GM12878 (cell line): ENCODE data around the gene TCF12.

Experiments
- EP300 ChIP-seq, 2 experiments: fragments of 150-350 bp in 1 of 2; IDR thresholded peaks; 2 replicates each; pipeline ENCODE4 v1.6.1; 2011 to 2012; ENCODE audit warnings: low read depth in 2 of 2, low read length in 2 of 2, borderline replicate concordance in 1 of 2, improper control_type of control experiment in 1 of 2, inconsistent platforms in 1 of 2; ENCODE audit not compliant: control insufficient read depth in 1 of 2
- JUNB ChIP-seq: IDR thresholded peaks from 2 replicates; pipeline ENCODE4 v1.6.1; 2016; ENCODE audit warnings: antibody characterized with exemption, mild to moderate bottlenecking
- POLR2A ChIP-seq: IDR thresholded peaks from 2 replicates; pipeline ENCODE4 v1.6.1; 2011; ENCODE audit warnings: low read depth, mild to moderate bottlenecking, low read length
- POLR2AphosphoS5 ChIP-seq: IDR thresholded peaks from 2 replicates; pipeline ENCODE4 v1.6.1; 2011; ENCODE audit warnings: mild to moderate bottlenecking, low read length, inconsistent platforms
- SP1 ChIP-seq: IDR thresholded peaks from one replicate; pipeline ENCODE4 v1.6.1; 2011; ENCODE audit warnings: low read depth, low read length
- STAT1 ChIP-seq: fragments of 450-650 bp; conservative IDR thresholded peaks from 2 replicates; pipeline ENCODE4 v1.6.1; 2014; ENCODE audit warnings: antibody characterized with exemption, mild to moderate bottlenecking
- TARDBP ChIP-seq: IDR thresholded peaks from 2 replicates; pipeline ENCODE4 v1.6.1; 2016; ENCODE audit warnings: borderline replicate concordance
- TF ChIP-seq, protein P1 (sequence below), 3 experiments: IDR thresholded peaks in 2 of 3; conservative IDR thresholded peaks in 1 of 3; 2 replicates each; pipeline ENCODE4 v1.5.1; 2011; ENCODE audit warnings: low read depth in 3 of 3, low read length in 3 of 3, mild to moderate bottlenecking in 3 of 3, control low read depth in 2 of 3, moderate library complexity in 2 of 3, inconsistent platforms in 1 of 3, mixed read lengths in 1 of 3; ENCODE audit not compliant: control insufficient read depth in 2 of 3, insufficient read depth in 1 of 3; ENCODE audit errors: extremely low read depth in 1 of 3
- TF ChIP-seq, protein P2 (sequence below): IDR thresholded peaks from 2 replicates; pipeline ENCODE4 v1.6.1; 2012; ENCODE audit warnings: low read length, inconsistent platforms
- TF ChIP-seq, protein P3 (sequence below): IDR thresholded peaks from 2 replicates; pipeline ENCODE4 v1.6.1; 2012; ENCODE audit warnings: mild to moderate bottlenecking, low read depth, low read length
- TF ChIP-seq, protein P4 (sequence below): IDR thresholded peaks from 2 replicates; pipeline ENCODE4 v1.6.1; 2012; ENCODE audit warnings: low read depth, low read length, improper control_type of control experiment

DNA sequence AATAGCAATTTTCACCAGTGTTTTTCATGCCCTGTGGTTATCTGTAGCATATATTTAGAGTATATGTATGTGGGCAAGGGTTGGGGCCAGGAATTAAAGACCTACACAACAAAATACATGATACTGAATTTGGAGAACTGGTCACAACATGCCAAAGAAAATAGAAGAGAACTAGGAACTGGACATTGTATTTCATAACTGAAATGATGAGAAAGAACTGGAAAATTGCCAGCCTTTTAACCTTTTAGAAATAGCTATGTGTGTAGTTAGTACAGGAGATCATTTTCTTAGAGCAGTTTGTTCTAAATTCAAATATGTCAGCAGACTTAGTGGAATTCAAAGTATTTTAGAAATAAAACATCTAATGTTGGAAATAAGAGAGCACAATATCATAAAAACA, 230.8 kb downstream of the TCF12 start:
- TF ChIP-seq POLR2AphosphoS5 = no peak
- no peak for TF ChIP-seq TARDBP
- TF ChIP-seq, protein P1, sequence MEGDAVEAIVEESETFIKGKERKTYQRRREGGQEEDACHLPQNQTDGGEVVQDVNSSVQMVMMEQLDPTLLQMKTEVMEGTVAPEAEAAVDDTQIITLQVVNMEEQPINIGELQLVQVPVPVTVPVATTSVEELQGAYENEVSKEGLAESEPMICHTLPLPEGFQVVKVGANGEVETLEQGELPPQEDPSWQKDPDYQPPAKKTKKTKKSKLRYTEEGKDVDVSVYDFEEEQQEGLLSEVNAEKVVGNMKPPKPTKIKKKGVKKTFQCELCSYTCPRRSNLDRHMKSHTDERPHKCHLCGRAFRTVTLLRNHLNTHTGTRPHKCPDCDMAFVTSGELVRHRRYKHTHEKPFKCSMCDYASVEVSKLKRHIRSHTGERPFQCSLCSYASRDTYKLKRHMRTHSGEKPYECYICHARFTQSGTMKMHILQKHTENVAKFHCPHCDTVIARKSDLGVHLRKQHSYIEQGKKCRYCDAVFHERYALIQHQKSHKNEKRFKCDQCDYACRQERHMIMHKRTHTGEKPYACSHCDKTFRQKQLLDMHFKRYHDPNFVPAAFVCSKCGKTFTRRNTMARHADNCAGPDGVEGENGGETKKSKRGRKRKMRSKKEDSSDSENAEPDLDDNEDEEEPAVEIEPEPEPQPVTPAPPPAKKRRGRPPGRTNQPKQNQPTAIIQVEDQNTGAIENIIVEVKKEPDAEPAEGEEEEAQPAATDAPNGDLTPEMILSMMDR (IDR thresholded peaks at IDR 0.05 in 2 of 3, conservative IDR thresholded peaks at IDR 0.05 in 1 of 3; ENCODE audit: control insufficient read depth in 2 of 3, extremely low read depth in 1 of 3, insufficient read depth in 1 of 3, low read depth in 3 of 3, low read length in 3 of 3) = no peak
- TF ChIP-seq, protein P2, sequence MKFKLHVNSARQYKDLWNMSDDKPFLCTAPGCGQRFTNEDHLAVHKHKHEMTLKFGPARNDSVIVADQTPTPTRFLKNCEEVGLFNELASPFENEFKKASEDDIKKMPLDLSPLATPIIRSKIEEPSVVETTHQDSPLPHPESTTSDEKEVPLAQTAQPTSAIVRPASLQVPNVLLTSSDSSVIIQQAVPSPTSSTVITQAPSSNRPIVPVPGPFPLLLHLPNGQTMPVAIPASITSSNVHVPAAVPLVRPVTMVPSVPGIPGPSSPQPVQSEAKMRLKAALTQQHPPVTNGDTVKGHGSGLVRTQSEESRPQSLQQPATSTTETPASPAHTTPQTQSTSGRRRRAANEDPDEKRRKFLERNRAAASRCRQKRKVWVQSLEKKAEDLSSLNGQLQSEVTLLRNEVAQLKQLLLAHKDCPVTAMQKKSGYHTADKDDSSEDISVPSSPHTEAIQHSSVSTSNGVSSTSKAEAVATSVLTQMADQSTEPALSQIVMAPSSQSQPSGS = no peak
- TF ChIP-seq, protein P3, sequence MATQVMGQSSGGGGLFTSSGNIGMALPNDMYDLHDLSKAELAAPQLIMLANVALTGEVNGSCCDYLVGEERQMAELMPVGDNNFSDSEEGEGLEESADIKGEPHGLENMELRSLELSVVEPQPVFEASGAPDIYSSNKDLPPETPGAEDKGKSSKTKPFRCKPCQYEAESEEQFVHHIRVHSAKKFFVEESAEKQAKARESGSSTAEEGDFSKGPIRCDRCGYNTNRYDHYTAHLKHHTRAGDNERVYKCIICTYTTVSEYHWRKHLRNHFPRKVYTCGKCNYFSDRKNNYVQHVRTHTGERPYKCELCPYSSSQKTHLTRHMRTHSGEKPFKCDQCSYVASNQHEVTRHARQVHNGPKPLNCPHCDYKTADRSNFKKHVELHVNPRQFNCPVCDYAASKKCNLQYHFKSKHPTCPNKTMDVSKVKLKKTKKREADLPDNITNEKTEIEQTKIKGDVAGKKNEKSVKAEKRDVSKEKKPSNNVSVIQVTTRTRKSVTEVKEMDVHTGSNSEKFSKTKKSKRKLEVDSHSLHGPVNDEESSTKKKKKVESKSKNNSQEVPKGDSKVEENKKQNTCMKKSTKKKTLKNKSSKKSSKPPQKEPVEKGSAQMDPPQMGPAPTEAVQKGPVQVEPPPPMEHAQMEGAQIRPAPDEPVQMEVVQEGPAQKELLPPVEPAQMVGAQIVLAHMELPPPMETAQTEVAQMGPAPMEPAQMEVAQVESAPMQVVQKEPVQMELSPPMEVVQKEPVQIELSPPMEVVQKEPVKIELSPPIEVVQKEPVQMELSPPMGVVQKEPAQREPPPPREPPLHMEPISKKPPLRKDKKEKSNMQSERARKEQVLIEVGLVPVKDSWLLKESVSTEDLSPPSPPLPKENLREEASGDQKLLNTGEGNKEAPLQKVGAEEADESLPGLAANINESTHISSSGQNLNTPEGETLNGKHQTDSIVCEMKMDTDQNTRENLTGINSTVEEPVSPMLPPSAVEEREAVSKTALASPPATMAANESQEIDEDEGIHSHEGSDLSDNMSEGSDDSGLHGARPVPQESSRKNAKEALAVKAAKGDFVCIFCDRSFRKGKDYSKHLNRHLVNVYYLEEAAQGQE = no peak
- TF ChIP-seq, protein P4, sequence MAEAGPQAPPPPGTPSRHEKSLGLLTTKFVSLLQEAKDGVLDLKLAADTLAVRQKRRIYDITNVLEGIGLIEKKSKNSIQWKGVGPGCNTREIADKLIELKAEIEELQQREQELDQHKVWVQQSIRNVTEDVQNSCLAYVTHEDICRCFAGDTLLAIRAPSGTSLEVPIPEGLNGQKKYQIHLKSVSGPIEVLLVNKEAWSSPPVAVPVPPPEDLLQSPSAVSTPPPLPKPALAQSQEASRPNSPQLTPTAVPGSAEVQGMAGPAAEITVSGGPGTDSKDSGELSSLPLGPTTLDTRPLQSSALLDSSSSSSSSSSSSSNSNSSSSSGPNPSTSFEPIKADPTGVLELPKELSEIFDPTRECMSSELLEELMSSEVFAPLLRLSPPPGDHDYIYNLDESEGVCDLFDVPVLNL = no peak
- no peak for TF ChIP-seq SP1
- no peak for TF ChIP-seq JUNB
- TF ChIP-seq STAT1 = no peak
- no peak for TF ChIP-seq EP300 (IDR thresholded peaks at IDR 0.05; ENCODE audit: borderline replicate concordance in 1 of 2, control insufficient read depth in 1 of 2, low read depth in 2 of 2, low read length in 2 of 2)
- TF ChIP-seq POLR2A = no peak
